ENCODE measurements around the gene DMRT1.

DNA sequence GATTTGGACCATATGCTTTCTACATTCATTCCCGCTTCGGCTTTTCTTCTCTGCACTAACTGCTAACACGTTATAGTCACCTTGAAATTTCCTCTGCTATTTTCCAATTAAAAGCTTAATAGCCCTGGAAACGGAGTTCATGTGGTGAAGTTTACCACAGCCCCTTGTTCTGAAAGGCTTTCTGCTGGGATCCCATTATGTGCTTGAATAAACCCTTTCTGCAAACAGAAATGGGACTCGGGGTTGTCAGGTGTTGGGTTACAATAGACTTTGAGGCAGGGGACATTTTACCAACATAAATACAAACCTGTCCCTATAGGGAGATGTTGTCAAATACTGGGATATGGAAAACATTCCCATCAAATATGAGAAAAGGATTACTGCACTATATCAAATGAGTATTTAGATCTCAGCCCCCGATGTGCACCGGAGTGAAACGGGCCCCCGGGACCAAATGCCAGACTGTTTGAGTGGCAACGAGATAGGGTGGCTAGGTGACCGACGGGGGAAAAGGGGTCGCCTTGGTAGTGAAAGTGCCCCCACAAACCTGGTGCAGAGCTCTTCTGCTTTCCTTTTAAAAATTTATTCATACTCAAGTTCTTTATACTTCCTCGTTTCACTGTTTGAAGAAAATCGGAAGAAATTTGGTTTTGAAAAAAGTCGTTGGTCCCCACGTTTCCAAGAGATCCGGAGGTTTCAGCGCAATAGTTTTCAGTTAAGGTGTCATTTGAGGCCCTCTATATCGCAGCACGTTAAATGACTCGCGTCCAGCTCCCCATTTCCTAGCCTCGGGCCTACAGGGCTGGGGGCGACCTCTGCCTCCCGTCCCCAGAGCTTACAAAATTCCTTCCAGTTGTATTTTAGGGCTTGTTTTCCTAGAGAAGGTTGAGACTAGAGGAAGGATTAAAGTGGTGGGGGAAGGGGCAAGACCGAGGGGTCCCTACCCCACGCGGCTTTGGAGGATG lies 132.8 kb downstream of the DMRT1 start:
- TF ChIP-seq CTCF (tag by site-specific recombination; IDR thresholded peaks at IDR 0.05) = no peak
- TF ChIP-seq ZNF580 (tag by site-specific recombination; IDR thresholded peaks at IDR 0.05) = no peak
- no peak for TF ChIP-seq ZNF501 (tag by site-specific recombination; IDR thresholded peaks at IDR 0.05)
- no peak for TF ChIP-seq KLF16 (tag by site-specific recombination; IDR thresholded peaks at IDR 0.05)
- no peak for TF ChIP-seq ZNF48 (tag by site-specific recombination; IDR thresholded peaks at IDR 0.05)
- no peak for TF ChIP-seq KLF9 (tag by site-specific recombination; IDR thresholded peaks at IDR 0.05; ENCODE audit: low read depth)
- TF ChIP-seq, protein P1, sequence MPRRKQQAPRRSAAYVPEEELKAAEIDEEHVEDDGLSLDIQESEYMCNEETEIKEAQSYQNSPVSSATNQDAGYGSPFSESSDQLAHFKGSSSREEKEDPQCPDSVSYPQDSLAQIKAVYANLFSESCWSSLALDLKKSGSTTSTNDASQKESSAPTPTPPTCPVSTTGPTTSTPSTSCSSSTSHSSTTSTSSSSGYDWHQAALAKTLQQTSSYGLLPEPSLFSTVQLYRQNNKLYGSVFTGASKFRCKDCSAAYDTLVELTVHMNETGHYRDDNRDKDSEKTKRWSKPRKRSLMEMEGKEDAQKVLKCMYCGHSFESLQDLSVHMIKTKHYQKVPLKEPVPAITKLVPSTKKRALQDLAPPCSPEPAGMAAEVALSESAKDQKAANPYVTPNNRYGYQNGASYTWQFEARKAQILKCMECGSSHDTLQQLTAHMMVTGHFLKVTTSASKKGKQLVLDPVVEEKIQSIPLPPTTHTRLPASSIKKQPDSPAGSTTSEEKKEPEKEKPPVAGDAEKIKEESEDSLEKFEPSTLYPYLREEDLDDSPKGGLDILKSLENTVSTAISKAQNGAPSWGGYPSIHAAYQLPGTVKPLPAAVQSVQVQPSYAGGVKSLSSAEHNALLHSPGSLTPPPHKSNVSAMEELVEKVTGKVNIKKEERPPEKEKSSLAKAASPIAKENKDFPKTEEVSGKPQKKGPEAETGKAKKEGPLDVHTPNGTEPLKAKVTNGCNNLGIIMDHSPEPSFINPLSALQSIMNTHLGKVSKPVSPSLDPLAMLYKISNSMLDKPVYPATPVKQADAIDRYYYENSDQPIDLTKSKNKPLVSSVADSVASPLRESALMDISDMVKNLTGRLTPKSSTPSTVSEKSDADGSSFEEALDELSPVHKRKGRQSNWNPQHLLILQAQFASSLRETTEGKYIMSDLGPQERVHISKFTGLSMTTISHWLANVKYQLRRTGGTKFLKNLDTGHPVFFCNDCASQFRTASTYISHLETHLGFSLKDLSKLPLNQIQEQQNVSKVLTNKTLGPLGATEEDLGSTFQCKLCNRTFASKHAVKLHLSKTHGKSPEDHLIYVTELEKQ (tag by site-specific recombination; IDR thresholded peaks at IDR 0.05; ENCODE audit: borderline replicate concordance) = no peak
- no peak for TF ChIP-seq ZNF114 (tag by site-specific recombination; IDR thresholded peaks at IDR 0.05)
- TF ChIP-seq ZBTB1 (tag by site-specific recombination; IDR thresholded peaks at IDR 0.05) = no peak
- TF ChIP-seq ZNF274 (IDR thresholded peaks at IDR 0.05; ENCODE audit: low read length) = no peak
- TF ChIP-seq ZNF274 (tag by site-specific recombination; IDR thresholded peaks at IDR 0.05; ENCODE audit: borderline replicate concordance) = no peak
- TF ChIP-seq, protein P2, sequence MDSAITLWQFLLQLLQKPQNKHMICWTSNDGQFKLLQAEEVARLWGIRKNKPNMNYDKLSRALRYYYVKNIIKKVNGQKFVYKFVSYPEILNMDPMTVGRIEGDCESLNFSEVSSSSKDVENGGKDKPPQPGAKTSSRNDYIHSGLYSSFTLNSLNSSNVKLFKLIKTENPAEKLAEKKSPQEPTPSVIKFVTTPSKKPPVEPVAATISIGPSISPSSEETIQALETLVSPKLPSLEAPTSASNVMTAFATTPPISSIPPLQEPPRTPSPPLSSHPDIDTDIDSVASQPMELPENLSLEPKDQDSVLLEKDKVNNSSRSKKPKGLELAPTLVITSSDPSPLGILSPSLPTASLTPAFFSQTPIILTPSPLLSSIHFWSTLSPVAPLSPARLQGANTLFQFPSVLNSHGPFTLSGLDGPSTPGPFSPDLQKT (IDR thresholded peaks at IDR 0.05; ENCODE audit: borderline replicate concordance, low read depth, low read length) = no peak
- TF ChIP-seq ZFP41 (tag by site-specific recombination; IDR thresholded peaks at IDR 0.05; ENCODE audit: borderline replicate concordance) = no peak
- TF ChIP-seq ZNF791 (tag by site-specific recombination; IDR thresholded peaks at IDR 0.05) = no peak
- TF ChIP-seq ZNF548 (tag by site-specific recombination; IDR thresholded peaks at IDR 0.05) = no peak

All from HEK293 (cell line).